Measurements from ENCODE around the gene THUMPD3.

The THUMPD3 gene, protein sequence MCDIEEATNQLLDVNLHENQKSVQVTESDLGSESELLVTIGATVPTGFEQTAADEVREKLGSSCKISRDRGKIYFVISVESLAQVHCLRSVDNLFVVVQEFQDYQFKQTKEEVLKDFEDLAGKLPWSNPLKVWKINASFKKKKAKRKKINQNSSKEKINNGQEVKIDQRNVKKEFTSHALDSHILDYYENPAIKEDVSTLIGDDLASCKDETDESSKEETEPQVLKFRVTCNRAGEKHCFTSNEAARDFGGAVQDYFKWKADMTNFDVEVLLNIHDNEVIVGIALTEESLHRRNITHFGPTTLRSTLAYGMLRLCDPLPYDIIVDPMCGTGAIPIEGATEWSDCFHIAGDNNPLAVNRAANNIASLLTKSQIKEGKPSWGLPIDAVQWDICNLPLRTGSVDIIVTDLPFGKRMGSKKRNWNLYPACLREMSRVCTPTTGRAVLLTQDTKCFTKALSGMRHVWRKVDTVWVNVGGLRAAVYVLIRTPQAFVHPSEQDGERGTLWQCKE

DNA sequence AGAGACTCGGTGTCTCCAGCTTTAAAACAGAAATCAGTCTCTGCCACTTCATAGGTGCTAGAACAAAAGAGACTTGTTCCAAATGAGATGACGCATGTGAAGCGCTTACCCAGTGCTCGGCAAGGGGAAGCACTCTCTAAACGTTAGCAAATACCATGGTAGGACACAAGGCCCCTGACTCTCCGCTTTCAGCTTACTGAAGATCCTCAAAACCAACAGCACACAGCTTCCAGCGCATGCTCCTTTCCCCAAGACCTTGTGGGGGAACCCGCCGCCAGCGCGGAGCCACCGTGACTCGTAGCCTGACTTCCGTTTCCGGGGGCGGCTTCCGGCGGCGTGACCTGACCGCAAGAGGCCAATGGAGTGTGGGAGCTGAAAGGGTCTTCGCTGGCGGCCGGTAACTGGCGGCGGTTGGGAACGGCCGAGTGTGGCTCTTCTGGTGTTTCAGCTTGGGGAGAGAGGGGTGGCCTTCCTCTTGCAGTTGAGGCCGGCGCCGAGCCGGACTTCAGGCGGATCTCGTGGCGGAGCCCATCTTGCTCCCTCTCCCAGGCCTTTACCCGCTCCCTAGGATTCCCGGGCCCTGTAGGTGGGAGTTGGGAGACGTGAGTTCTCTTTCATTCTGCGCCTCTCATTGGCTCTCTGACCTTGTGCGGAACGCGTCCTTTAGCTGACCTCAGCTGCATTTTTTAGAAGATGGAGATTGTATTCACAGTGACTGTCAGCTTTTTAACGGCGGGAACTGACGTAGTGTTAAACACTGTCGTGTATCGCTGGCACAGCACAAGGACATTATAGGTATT is at the start of gene THUMPD3:
TSS of gene THUMPD3 (plus strand) at position 324 of the 800 bp plus-strand sequence. CDS start 2,015 bp downstream, outside the sequence.
- DNase-seq = peak; percentile 91

DNA sequence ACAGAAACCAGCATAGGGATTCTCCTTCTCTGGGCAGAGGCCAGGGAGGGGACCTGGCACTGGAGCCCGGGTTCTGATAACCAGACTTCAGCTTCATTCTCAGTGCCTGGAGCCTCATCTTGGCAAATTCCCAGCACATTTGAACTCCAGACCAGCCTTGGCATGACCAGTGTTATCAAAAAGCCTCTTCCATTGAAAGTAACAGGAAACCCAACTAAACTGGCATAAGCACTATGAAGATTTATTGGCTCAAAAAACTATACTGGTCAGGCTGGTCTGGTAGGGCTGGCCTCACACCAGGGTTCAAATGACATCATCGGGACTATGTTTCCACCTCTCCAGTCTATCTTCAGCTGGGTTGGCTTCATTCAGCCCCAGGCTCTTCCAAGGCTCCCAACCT is 48.1 kb upstream of the THUMPD3 start:
- no peak for DNase-seq

DNA sequence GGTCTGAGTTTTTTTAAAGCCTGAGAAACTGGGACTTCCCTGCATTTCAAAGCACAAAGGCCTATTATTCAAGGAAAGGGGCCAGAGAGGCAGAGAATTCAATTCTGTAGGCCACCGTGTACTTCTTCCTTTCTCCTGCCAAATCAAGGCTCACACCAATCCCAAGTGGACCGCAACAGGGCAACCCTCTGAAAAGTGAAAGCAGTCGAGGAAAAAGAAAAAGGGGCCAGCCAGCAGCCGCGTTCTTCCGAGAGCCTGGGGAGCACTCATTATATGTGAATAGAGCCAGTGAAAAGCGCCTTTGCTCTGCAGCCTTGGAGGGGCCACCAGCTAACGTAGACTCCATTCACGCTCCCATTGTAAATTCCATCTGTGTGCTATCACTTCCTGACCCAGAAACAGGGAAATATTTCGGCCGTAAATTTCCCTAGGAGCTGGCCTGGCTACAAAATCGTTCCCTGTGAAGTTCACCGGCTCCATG is 45.9 kb upstream of the THUMPD3 start:
- DNase-seq = no peak

DNA sequence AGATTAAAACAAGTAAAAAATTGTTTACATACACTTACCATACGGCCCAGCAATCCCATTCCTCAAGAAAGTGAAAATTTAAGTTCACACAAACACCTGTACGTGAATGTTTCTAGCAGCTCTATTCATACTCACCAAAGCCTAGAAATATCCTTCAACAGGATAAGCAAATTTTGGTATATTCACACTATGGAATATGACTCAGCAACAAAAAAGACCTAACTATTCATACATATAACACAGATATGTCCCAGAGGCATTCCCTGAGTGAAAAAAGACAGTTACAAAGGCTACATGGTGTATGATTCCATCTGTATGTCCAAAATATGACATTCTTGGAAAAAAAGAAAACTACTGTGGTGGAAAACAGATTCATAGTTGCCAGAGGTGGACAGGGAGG is 40.1 kb upstream of the THUMPD3 start:
- DNase-seq = no peak

DNA sequence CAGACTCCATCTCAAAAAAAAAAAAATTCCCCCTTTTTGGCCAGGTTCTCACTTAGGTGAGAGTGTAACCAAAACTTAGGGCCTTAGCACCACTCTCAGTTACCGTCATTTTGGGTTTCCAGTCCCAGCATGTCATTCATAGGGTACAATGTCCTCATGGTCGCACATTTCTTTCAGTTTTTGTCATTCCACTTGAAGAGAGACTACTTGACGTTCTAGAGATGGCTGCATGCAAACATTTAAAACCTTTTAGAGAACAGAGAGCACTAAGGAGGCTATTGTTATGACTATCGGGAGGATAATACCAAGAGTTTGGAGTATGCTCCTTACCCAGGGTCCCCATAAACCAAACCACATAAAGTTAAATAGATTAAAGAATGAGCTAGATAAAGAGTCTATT is 37.9 kb upstream of the THUMPD3 start:
- no peak for DNase-seq

DNA sequence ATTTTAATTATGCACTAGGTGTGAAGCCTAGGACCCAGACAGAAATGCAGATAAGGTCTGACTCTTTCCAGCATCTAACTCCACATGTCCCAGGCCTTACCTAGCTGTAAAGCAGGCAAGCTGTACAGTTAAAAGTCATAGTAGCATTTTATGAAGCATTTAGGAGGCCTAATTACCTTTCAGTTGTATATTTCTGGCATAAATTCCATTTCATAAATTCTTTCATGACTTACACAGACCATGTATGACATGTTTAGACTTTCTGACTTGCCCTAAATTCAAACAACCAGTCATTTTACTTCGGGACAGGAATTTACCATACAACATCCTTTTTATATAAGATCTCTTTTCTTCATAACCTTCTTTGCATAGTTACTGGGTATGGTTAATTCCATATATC is 35.3 kb upstream of the THUMPD3 start:
- no peak for DNase-seq

DNA sequence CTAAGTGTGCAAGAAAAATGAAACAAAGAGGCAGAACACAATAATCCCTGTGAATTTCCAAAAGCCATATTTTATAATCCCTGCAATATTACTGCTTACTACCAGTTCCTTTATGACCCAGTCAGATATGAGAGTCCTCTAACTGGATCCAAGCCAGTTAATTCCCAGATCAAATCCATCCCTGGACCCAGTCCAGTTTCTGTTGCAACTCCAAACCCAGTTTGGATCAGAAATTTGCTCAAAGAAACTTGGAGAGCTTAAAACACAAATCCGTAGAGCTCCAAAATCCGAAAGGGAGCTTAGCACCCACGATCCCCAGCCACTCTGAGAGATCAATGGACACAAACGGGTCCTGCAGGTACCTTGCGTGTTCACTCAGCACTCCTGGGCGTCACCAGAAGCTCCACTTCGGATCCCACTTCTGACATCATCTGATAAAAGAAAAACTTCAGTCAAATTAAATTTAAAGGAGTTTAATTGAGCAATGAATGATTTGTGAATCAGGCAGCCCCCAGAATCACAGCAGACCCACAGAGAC is 32.6 kb upstream of the THUMPD3 start:
- DNase-seq = no peak

DNA sequence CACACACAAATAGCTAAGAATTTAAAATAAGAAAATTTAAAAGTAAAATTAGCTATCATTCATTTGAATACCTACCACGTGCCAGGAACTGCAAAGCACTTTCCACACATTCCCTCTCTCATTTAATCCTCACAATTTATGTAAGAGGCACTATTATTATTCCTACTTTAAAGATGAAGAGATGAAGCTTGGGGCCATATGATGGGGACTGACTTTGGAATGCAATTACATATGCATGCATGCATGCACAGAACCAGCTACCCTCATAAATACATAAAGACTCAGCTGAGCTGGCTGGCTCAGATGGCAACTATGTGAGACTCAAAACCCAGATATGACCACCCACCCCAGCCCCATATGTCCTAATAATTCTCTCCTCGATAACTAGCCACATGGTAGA is 31.7 kb upstream of the THUMPD3 start:
- no peak for DNase-seq

DNA sequence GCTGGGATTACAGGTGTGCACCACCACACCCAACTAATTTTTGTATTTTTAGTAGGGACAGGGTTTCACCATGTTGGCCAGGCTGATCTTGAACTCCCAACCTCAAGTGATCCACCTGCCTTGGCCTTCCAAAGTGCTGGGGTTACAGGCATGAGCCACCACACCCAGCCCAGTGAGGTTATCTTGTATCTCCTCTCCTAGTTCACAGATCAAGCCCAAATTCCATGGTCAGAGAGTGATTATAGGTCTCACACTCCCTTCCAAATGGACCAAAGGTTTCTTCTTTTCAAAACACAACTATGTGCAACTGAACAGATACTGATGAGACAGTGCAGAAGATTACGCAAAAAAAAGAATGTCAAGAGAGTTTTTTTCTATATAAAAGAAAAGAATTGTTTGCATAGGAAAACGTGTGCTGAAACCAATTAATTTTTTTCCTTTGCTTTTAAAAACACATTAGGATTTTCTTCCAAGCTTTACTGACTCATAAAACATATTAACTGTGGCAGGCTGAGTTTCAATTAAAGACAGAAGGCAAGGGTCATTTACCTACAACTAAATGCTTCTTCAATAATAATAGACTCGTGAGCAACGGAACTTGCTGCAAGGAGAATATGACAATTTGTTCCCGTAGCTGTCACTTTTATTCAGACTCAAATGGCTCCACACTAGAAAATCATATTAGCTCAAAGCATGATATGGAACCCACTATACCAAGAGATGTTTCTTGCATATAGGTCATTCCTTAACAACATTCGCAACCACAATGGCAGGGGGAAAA is 30.4 kb upstream of the THUMPD3 start:
- no peak for DNase-seq

DNA sequence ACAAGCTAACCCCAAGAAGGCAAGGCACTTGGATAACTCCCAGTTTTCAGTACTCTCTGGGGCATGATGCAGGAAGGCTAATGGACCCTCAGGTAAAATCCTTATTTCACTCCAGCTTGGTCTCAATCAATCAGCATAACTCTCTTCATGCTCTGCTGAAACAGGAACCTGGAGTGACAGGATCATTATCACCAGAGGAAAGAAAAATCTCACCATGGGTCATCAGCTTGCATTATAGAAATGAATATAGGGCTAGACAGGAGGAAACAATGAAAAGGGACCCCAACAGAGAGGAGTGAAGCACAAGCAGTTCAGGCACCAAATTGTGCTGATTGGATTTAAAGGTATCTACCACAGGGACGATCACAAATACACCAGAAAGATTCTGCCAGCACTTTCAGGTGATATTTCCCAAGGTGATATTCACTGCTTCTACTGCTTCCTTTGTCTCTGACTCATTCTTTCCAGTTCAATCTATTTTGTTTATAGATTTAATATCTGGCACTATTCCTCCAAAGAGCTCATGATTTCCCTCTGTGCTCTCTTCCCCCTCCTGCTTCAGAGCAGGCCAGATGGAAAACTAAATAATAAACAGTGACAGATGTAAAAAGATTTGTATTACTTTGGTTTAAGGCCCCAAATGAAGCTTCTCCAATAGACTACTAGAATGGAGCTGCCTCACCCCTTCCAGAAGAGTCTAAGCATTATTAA is 22.9 kb upstream of the THUMPD3 start:
- DNase-seq = no peak

DNA sequence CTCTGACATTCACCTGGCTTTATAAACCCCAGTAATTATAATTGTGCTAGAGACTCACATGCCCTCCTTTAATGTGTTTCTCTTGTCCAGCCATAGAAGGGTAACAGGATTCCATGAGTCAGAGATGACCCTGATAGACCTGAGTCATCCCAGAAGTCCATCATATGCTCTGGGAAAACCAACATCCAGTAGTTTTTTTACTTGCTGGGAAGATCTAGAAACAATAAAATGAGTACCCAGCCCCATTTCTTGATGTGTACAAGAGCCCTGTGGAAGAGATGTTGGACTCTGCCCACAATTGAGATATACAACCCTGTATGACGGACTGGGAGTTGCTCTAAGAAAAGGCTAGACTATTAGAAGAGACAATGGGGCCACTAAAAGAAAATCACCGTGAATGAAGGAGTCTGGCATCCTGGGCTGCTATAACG is 22.4 kb upstream of the THUMPD3 start:
- DNase-seq = no peak

DNA sequence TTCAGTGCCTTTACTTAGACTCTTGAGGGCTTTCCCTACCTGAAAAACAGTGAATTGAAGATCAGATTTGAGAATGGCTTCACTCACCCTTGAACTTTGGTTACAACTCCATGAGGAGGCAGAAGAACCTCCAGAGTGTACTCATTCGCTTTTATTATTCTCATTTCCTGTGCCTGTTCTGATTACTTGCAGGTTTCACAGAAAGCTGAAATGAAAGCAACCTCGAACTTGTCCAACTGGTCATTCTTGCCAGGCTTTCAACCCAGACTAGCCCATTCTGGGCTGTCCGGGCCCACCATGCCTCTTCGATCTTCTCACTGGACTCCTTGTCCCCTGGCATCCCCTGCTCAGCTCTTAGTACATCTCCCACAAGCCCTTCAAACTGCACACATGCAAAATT is 20.2 kb upstream of the THUMPD3 start:
- no peak for DNase-seq

DNA sequence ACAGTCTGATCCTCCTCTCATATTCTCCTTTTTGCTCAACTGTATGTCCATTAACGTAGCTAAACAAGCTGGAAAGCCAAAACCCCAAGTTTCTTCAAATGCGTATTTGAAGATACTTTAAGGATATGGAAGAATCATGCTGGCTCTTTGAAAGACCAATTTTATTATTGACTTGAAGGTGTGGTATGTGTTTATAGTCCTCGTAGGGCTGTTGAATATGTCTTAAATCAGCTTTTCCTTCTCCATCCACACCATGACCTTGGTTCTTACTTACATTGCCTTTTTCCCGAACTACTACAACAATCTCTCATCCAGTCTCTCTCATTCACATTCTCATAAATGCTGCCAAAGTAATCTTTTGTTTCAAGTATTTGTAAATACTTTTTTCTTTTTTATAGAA is 19.7 kb upstream of the THUMPD3 start:
- no peak for DNase-seq

DNA sequence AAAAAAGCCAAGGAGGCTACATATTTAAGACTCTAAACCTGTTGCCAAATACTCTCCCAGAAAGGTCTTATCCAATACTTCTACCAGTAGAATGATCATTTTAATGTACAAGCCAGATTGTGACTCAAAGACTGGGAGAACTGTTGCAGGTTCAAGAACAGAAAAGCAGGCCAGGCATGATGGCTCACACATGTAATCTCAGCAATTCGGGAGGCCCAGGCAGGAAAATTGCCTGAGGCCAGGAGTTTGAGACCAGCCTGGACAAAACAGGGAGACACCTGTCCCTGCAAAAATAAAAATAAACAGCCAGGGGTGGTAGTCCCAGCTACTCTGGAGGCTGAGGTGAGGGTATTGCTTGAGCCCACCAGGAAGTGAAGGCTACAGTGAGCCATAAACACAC is 17.8 kb upstream of the THUMPD3 start:
- DNase-seq = no peak

DNA sequence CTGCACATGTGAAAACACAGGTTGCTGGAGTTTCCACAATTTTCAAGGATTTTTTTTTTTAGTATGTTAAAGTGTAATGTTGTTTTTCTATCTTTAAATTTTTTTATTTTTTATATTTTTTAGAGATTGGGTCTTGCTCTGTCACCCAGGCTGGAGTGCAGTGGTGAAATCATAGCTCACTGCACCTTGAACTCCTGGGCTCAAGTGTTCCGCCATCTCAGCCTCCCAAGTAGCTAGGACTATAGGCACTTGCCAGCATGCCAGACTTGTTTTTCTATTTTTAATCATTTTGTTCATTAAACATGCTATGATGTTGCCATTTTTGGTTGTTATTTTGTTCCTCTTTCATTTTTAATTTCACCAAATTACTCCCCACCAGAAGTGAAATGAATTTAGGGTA is 16.7 kb upstream of the THUMPD3 start:
- DNase-seq = no peak

DNA sequence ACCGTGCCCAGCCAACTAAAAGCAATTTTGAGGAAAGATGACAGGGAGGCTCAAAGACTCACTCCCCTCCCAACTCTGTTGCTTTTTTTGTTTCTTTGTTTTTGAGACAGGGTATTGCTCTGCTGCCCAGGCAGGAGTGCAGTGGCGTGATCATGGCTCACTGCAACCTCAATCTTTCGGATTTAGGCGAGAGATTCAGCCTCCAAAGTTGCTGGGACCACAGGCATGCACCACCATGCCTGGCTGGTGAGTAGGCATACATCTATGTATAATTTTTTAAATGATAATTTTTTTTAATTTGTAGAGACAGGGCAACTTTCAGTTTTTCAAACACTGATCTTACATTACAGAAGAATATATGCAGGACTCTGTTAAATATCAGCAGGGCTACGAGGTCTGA is 15.8 kb upstream of the THUMPD3 start:
- no peak for DNase-seq

DNA sequence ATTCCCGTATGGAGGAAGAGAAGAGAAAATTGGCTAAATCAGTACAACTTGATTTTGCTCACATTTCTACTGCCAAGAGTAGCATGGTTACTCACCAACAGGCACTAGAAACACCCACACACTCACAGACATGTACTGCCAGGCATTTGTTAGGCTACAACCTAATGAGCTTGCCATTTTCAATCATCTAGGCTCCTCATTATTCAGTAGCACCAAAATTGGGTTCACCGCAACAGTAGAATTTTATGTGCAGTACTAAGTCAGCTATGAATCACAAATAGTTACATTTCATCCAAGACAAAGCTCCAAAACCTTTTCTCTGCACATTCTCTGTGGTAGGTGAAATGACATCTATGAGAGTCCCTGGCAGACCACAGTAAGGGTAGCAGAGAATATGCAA is 15.0 kb upstream of the THUMPD3 start:
- DNase-seq = no peak

DNA sequence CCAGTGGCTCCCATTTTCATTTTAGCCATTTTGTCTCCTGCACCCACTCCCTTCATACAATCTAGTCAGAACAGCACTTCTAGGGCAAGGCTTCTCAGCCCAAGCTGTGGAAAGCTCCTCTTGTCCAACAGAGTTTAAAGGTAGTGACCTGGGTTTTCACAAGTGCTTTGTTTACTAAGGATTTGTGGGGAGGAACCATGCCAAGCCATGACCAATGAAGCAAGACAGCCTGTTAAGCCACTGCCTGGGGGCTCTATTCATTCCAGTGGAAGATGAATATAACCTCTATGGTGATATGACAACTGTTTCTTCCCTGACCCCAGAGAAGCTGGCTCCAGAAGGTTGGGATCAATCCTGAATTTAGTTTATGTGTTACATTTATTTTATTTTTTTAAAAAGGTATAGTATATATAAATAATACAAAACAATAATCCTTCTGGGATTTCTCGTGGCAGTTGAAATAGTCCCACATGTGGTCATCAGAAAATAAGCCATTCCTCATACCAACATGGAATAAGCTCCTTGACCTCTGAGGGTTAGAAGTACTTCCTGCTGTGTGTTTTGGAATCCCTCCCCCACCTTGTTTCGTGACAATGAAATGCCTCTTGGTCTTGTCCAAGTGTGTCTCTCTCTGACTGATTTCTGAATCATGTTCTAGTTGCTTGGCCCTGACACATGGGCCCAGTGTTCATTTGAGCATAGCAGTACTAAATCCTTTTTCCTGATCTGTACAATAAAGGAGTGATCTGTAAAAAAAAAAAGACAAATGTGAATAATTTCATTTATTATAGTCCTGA is 13.3 kb upstream of the THUMPD3 start:
- DNase-seq = no peak

DNA sequence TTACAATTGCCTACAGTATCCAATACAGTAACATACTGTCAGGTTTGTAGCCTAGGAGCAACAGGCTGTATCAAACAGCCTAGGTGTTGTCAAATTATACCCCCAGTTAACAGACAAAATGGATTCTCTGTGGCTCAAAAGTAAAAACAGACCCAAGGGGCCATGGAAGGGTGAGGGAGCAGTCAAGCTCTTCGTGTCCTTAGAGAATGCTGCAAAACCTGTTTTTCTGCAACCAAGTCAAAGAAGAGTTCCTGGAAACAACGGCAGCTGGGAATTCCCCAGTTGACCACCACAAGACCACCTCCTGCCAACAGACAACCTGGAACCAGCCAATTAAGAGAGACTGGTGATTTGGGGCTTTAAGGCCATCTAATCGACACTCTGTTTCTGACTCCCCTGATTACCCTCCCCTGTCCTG is 11.1 kb upstream of the THUMPD3 start:
- no peak for DNase-seq

DNA sequence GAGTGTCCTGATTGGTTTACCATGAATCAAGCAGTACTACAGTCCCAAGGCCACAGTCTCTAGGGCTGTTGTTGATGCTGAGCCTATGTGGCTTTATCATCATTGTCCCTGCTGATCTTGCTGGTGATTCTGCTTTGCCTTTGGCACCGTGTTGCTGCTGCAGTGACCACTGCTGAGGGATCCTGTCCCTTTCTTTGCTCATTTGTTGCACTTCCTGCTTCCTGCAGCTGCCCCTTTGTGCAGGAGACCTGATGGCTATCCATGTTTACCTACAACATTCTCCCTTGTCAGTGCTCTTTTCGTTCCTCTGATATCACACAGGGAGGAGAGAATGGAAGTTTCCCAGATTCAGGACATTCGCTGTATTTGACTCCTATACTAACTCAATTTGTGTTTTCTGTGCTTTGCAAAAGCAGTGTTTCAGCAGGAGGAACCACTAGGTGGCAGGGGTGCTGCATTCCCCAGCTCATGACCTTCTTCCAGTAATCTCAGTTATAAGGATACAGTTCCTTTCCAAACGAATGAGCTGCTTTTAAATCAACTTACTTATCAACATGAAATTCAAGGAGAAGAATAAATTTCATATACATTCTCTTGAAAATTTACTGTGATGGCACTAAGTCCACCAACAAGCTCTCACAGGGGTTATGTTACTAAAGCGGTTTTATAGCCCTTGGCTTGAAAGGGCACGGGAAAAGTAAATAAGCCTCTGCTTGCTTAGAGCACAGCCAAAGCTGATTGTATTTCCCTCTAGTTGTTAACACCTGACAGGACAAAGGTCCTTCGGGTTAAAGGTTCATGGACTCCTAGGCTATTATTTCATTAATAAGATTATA is 9.7 kb upstream of the THUMPD3 start:
- peak; percentile 70 for DNase-seq
